HFFc6 (cell line): ENCODE data around the gene APBB2. TPM values are rescaled to one million over a fixed set of nuclear protein-coding genes. Genes with fewer than 3 reads are reported as not detected.
A peak's percentile ranks its signal among the peaks of the same experiment; 100 is the strongest.

Experiments
- DNase-seq: peaks from one replicate; pipeline ENCODE4 v3.0.0-alpha.2; 2018
- H3K27ac Mint-ChIP-seq: 2 replicates; pipeline ENCODE4 v1.8.0; 2020; ENCODE audit warnings: mild to moderate bottlenecking, mixed read lengths
- H3K27me3 Mint-ChIP-seq: 2 replicates; pipeline ENCODE4 v1.8.0; 2021; ENCODE audit warnings: mild to moderate bottlenecking, moderate library complexity, mixed read lengths; ENCODE audit not compliant: insufficient read depth
- H3K36me3 Mint-ChIP-seq: 2 replicates; pipeline ENCODE4 v1.8.0; 2021; ENCODE audit warnings: low read depth, mixed read lengths
- H3K4me1 Mint-ChIP-seq: 2 replicates; pipeline ENCODE4 v1.8.0; 2020; ENCODE audit warnings: low read depth, mixed read lengths
- H3K4me3 Mint-ChIP-seq: 2 replicates; pipeline ENCODE4 v1.8.0; 2020; ENCODE audit warnings: mild to moderate bottlenecking, moderate library complexity, mixed read lengths
- H3K9me3 Mint-ChIP-seq: 2 replicates; pipeline ENCODE4 v1.8.0; 2020; ENCODE audit warnings: mild to moderate bottlenecking, mixed read lengths
- total RNA-seq, 6 experiments: library from RNA; stranded (reverse); fragmentation: NEBNext Ultra II Directional; extraction: Animal tissue kit (Norgen Biotek cat#: 25700); gene quantifications; 2 replicates in 1 of 6; 3 replicates in 5 of 6; pipeline ENCODE4 v1.2.3, GENCODE V29; 2021
- TF ChIP-seq, protein P1 (sequence below): fragments of 200-600 bp; sonication (generic); IDR thresholded peaks from 2 replicates; pipeline ENCODE4 v1.5.0; 2021; ENCODE audit warnings: antibody characterized with exemption, mild to moderate bottlenecking

The APBB2 gene
- total RNA-seq, 6 experiments from 2014 or later, result 32.4 to 45.5 (median 35.8) TPM

DNA sequence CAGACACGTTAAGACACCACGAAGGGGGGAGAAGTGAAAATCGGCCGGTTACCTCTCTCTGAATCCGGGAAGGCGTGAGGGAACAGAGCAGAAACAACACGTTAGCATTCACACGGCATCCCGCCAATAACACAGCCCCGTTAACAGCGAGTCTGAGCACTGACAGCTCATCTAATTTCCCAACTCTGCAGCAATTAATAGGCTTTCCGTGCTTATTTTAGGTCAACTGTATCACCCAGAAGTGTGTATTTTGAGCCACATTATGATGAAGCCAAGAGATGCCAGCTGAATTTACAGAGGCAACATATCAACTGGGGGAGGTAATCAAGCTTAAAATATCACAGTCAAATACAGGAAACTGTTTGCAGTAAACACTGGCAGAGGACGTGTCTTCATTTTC is 372.0 kb downstream of the APBB2 start:
- Mint-ChIP-seq H3K27ac (peak overlapping the region; percentile 49), H3K9me3 (no peaks in the 10 kb centered on the region), H3K4me1 (peaks cover 30% of the 10 kb centered on the region), H3K27me3 (peaks cover 4% of the 10 kb centered on the region), H3K36me3 (peaks cover 7% of the 10 kb centered on the region; the same call in 1 of the 2 replicates), H3K4me3 (peak overlapping the region; percentile 15)
- TF ChIP-seq, protein P1, sequence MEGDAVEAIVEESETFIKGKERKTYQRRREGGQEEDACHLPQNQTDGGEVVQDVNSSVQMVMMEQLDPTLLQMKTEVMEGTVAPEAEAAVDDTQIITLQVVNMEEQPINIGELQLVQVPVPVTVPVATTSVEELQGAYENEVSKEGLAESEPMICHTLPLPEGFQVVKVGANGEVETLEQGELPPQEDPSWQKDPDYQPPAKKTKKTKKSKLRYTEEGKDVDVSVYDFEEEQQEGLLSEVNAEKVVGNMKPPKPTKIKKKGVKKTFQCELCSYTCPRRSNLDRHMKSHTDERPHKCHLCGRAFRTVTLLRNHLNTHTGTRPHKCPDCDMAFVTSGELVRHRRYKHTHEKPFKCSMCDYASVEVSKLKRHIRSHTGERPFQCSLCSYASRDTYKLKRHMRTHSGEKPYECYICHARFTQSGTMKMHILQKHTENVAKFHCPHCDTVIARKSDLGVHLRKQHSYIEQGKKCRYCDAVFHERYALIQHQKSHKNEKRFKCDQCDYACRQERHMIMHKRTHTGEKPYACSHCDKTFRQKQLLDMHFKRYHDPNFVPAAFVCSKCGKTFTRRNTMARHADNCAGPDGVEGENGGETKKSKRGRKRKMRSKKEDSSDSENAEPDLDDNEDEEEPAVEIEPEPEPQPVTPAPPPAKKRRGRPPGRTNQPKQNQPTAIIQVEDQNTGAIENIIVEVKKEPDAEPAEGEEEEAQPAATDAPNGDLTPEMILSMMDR, result no peak
- no peak for DNase-seq

DNA sequence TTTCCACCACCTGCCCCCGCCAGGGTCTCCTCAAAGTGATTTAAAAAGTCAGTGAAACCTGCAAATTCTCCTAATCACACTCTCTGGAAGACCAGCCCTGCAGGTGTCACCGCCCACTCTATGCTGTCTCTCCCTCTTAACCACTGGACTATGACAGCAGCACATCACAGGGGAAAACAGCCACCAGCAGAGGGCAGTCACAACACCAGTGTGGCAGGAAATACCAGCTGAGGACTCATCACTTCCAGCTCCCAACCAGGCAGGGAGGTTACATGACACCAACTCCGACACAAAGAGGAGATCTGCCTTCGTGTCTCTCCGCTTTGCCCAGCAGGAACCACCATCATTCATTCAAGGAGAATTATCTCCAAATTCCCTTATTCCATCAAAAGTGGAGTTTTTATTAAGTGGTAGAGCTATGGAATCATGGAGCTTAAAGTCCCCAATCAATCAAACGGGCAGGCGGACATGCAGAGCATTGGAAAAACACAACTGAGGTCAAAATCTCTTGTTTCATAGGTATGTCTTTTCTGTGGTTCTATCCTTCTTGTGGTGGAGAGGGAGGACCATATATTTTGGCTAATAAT is 373.3 kb downstream of the APBB2 start:
- peak; percentile 81 for DNase-seq
- TF ChIP-seq, protein P1, result peak; percentile 90
- peaks cover 30% of the 10 kb centered on the region for H3K4me1 Mint-ChIP-seq
- peak overlapping the region; percentile 85 for H3K27ac Mint-ChIP-seq
- peaks cover 4% of the 10 kb centered on the region for H3K27me3 Mint-ChIP-seq
- H3K9me3 Mint-ChIP-seq, result no peaks in the 10 kb centered on the region
- H3K36me3 Mint-ChIP-seq, result peaks cover 7% of the 10 kb centered on the region; the same call in 1 of the 2 replicates
- H3K4me3 Mint-ChIP-seq, result peak overlapping the region; percentile 66

DNA sequence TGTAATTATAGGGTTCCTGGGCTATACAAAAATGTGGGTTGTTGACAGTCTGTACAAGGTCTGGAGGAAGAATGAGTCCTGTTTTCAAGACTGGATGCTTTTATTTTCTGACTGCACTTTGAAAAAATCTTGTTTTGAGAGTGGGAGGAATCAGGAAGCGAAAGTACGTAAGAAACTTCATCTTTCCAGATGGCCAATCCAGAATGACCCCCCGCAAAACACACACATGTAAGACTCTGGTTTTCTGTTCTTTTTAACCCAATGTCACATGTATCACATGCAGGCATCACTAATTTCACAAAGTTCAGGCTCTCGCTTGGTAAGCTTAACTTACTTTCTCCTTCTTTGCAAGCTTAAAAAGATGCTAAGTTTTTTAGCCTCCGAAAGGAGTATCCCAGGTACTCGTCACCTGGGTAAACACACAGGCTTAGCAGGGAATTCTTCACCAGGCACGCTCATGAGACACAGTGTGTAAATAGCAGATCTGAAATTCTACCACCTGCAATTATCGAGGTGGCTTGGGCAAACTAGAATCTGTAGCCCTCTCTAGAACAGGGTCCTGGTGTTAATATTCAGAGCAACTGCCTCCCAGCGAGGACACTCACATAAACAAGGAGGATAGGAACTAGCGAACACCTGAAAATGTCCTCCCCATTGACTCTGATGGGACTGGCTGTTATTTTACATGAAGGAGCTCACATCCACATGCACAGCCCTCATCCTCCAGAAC is 373.9 kb downstream of the APBB2 start:
- DNase-seq, result no peak
- peak overlapping the region; percentile 85; the same call in 1 of the 2 replicates for H3K27ac Mint-ChIP-seq
- H3K9me3 Mint-ChIP-seq, result no peaks in the 10 kb centered on the region
- H3K27me3 Mint-ChIP-seq, result peaks cover 6% of the 10 kb centered on the region
- no peak overlapping the region for H3K4me3 Mint-ChIP-seq
- TF ChIP-seq, protein P1, result no peak
- peaks cover 12% of the 10 kb centered on the region for H3K36me3 Mint-ChIP-seq
- peaks cover 30% of the 10 kb centered on the region for H3K4me1 Mint-ChIP-seq

DNA sequence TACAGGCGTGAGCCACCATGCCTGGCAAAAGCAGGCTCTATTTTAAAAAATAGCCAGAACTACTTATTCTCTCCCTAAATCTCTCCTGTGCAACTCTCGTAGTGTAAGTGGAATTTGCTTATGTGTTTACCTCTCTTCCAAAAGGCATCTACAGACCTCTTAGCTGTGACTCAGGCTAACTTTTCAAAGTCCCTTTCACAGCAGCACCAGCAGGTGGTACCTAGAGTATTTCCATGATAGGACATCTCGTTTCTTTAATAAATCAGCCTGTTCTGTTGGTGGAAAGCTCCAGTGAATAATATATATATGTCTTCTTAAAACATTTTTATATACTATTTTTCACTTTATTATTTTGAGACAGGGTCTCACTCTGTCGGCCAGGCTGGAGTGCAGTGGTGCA is 375.6 kb downstream of the APBB2 start:
- Mint-ChIP-seq H3K4me3 (no peak overlapping the region), H3K27me3 (peaks cover 6% of the 10 kb centered on the region), H3K27ac (no peak overlapping the region), H3K9me3 (no peaks in the 10 kb centered on the region), H3K36me3 (peaks cover 18% of the 10 kb centered on the region), H3K4me1 (peaks cover 30% of the 10 kb centered on the region)
- DNase-seq, result no peak
- TF ChIP-seq, protein P1, result peak; percentile 43

DNA sequence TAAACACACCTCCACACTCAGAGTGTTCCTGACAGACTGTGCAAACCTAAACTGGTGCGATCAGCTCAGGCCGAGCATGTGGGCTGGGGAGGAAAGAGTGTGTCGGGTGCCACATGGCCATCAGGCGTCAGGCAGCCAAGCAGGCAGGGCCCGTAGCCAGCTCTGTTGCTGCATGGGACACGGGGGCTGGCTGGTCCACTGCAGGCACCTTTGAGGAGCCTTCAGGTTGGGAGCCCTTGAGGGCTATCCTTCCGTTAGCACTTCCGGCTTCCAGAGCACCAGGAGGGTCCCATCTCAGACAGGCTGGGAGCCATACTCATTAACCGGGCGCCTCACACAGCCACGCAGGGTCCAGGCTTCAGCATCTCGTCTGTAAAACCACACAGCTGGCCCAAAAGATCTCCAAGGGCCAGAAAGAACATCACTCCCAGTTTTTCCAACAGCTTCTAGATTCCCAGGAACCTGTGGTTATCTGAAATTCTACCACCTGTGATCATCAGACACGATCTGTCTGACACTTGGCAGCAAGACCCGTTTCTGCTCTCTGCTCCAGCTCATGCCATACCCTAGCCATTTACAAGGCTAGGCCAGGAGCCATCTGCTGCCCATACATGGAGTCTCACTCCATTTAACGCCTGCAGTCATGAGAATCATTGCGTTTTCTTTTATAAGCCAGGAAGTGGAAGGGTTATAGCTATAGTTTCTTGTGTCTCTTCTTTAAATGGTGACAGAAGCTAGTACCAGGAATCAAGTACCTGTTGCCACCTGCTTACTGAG is 377.1 kb downstream of the APBB2 start:
- no peaks in the 10 kb centered on the region for H3K9me3 Mint-ChIP-seq
- TF ChIP-seq, protein P1, result no peak
- H3K4me1 Mint-ChIP-seq, result peaks cover 16% of the 10 kb centered on the region
- peaks cover 6% of the 10 kb centered on the region for H3K27me3 Mint-ChIP-seq
- no peak for DNase-seq
- no peak overlapping the region for H3K4me3 Mint-ChIP-seq
- H3K36me3 Mint-ChIP-seq, result peaks cover 25% of the 10 kb centered on the region
- peak overlapping the region; percentile 47; the same call in 1 of the 2 replicates for H3K27ac Mint-ChIP-seq
